ENCODE results near the gene DPP10. TPM values are rescaled to one million over a fixed set of nuclear protein-coding genes. Genes with fewer than 3 reads are reported as not detected.

The DPP10 gene
- total RNA-seq, 3 donors from 2014 or later (not counting 1 experiment from before 2014, with no cell fraction given), result not detected

DNA sequence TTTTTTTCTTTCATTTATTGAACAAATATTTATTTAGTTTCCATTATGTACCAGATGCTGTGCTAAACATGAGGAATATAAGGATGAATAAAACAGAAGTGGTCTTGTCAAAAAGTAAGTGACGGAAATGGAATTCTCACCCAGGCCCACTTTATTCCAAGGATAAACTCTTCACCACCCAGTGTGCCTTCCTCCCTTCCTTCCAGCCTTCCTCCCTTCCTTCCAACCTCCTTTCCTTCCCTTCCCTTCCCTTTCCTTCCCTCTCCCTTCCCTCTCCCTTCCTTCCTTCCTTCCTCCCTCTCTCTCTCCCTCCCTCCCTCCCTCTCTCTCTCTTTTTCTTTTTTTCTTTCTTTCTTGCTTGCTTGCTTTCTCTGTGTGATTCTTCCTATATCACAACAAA, 240.8 kb downstream of the DPP10 start:
- TF ChIP-seq, protein P1, sequence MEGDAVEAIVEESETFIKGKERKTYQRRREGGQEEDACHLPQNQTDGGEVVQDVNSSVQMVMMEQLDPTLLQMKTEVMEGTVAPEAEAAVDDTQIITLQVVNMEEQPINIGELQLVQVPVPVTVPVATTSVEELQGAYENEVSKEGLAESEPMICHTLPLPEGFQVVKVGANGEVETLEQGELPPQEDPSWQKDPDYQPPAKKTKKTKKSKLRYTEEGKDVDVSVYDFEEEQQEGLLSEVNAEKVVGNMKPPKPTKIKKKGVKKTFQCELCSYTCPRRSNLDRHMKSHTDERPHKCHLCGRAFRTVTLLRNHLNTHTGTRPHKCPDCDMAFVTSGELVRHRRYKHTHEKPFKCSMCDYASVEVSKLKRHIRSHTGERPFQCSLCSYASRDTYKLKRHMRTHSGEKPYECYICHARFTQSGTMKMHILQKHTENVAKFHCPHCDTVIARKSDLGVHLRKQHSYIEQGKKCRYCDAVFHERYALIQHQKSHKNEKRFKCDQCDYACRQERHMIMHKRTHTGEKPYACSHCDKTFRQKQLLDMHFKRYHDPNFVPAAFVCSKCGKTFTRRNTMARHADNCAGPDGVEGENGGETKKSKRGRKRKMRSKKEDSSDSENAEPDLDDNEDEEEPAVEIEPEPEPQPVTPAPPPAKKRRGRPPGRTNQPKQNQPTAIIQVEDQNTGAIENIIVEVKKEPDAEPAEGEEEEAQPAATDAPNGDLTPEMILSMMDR (IDR thresholded peaks at IDR 0.05), result no peak
- DNase-seq, result no peak
- H3K4me1 ChIP-seq (ENCODE audit: control insufficient read depth, insufficient read depth, low read length), result no peaks in the 10 kb centered on the region
- Mint-ChIP-seq H3K4me1 (no peaks in the 10 kb centered on the region), H3K9me3 (peaks cover 4 to 8% of the 10 kb centered on the region in 2 donors), H3K27me3 (ENCODE audit: low read depth in 2 of 2) (no peaks in the 10 kb centered on the region), H3K36me3 (no peaks in the 10 kb centered on the region), H3K4me3 (no peak overlapping the region), H3K27ac (no peak overlapping the region)
- WGBS (ENCODE audit: insufficient coverage), result 100% methylated on average over 1 of the region's 1 CpG
- H3K9me3 ChIP-seq (ENCODE audit: control insufficient read depth, insufficient read depth, low read length), result no peaks in the 10 kb centered on the region
- H3K4me3 ChIP-seq (ENCODE audit: low read length), result no peak overlapping the region
- no peaks in the 10 kb centered on the region for H3K36me3 ChIP-seq (ENCODE audit: control insufficient read depth, insufficient read depth, low read length)
- H3K27me3 ChIP-seq (ENCODE audit: control insufficient read depth, insufficient read depth, low read length), result no peaks in the 10 kb centered on the region
- intact Hi-C loops (cut with micrococcal nuclease), result no loop called here
- no peak overlapping the region for H3K27ac ChIP-seq (ENCODE audit: low read length)
- no peak for ATAC-seq

DNA sequence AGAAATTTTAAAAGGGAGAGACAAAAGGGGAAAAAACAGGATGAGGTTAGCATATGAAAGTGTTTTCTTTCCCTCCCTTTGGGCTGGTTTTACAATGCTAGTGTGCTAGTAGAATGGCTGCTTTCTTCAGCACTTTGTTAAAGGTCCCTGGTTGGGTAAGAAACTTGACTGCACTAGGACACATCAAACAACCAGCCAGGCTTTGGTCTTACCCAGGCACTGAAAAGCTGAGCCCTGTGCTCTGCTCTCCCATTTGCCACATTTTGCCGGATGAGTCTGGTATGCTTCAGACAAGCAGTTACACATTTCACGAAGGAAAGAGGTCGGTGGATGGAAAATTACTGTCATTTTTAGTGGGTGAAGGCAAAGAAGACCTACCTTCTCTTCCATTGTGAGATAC, 242.0 kb downstream of the DPP10 start:
- H3K27ac Mint-ChIP-seq, result no peak overlapping the region
- intact Hi-C loops (cut with micrococcal nuclease), result no loop called here
- H3K4me3 Mint-ChIP-seq, result no peak overlapping the region

DNA sequence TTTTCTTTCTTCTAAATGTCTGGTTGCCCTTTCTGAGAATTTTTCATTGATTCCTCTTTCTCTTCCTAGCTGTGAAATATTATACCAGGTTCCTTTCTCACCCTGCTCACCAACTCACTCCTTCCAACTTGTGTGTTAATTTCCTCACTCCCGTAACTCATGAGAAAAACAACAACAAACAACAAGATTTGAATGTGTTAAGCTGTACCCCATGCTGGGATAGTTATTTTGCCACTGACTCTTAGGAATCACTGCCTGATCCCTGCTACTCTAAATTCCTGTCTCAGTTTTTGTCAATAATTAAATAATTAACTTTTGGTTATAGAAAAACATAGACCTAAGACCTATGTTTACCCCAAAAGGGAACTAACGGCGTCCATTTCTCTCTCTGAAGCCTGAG, 242.7 kb downstream of the DPP10 start:
- TF ChIP-seq, protein P1 (IDR thresholded peaks at IDR 0.05), result no peak
- Histone ChIP-seq H3K36me3 (ENCODE audit: control insufficient read depth, insufficient read depth, low read length) (no peaks in the 10 kb centered on the region), H3K4me3 (ENCODE audit: low read length) (no peak overlapping the region), H3K9me3 (ENCODE audit: control insufficient read depth, insufficient read depth, low read length) (no peaks in the 10 kb centered on the region), H3K4me1 (ENCODE audit: control insufficient read depth, insufficient read depth, low read length) (no peaks in the 10 kb centered on the region), H3K27me3 (ENCODE audit: control insufficient read depth, insufficient read depth, low read length) (no peaks in the 10 kb centered on the region), H3K27ac (ENCODE audit: low read length) (no peak overlapping the region)
- H3K27me3 Mint-ChIP-seq (ENCODE audit: low read depth in 2 of 2), result no peaks in the 10 kb centered on the region
- peaks cover 6 to 8% of the 10 kb centered on the region in 2 donors for H3K9me3 Mint-ChIP-seq
- intact Hi-C loops (cut with micrococcal nuclease), result no loop called here
- H3K4me3 Mint-ChIP-seq, result no peak overlapping the region
- ATAC-seq, result no peak
- no peak overlapping the region for H3K27ac Mint-ChIP-seq
- 74% methylated on average over 3 of the region's 3 CpGs for WGBS (ENCODE audit: insufficient coverage)
- no peak for DNase-seq
- H3K36me3 Mint-ChIP-seq, result no peaks in the 10 kb centered on the region
- H3K4me1 Mint-ChIP-seq, result no peaks in the 10 kb centered on the region

More for the DNA sequence above, 242.0 kb downstream of the DPP10 start:
- H3K4me3 ChIP-seq (ENCODE audit: low read length), result no peak overlapping the region
- H3K4me1 ChIP-seq (ENCODE audit: control insufficient read depth, insufficient read depth, low read length), result no peaks in the 10 kb centered on the region
- H3K27ac ChIP-seq (ENCODE audit: low read length), result no peak overlapping the region
- no peaks in the 10 kb centered on the region for H3K4me1 Mint-ChIP-seq
- no peaks in the 10 kb centered on the region for H3K36me3 Mint-ChIP-seq
- 60% methylated on average over 3 of the region's 3 CpGs for WGBS (ENCODE audit: insufficient coverage)
- no peaks in the 10 kb centered on the region for H3K27me3 Mint-ChIP-seq (ENCODE audit: low read depth in 2 of 2)
- no peaks in the 10 kb centered on the region for H3K27me3 ChIP-seq (ENCODE audit: control insufficient read depth, insufficient read depth, low read length)
- no peaks in the 10 kb centered on the region for H3K9me3 ChIP-seq (ENCODE audit: control insufficient read depth, insufficient read depth, low read length)
- H3K9me3 Mint-ChIP-seq, result peaks cover 6 to 8% of the 10 kb centered on the region in 2 donors
- TF ChIP-seq, protein P1 (IDR thresholded peaks at IDR 0.05), result no peak
- no peaks in the 10 kb centered on the region for H3K36me3 ChIP-seq (ENCODE audit: control insufficient read depth, insufficient read depth, low read length)
- DNase-seq, result peak in 1 of 2 donors; percentile 43
- no peak for ATAC-seq

DNA sequence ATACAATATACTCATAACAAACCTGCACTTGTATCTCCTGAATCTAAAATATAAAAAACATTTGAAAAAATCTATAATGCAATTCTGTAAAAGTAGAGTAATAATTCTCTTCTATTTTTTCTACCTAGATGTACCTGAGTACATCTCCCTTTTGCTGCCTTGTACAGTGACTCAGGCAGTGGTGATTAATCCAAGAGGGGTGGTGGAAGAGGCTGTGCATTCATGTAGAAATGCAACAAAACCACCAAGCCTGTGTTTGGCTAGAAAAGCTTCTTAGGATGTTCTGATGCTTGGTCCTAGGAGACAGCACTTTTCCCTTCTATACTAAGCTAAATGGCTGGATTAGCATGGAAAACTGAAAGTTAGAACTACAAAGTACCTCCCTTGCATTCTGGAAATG, 245.8 kb downstream of the DPP10 start:
- ATAC-seq, result no peak
- Histone ChIP-seq H3K27ac (ENCODE audit: low read length) (no peak overlapping the region), H3K27me3 (ENCODE audit: control insufficient read depth, insufficient read depth, low read length) (no peaks in the 10 kb centered on the region), H3K4me1 (ENCODE audit: control insufficient read depth, insufficient read depth, low read length) (no peaks in the 10 kb centered on the region), H3K9me3 (ENCODE audit: control insufficient read depth, insufficient read depth, low read length) (no peaks in the 10 kb centered on the region), H3K36me3 (ENCODE audit: control insufficient read depth, insufficient read depth, low read length) (no peaks in the 10 kb centered on the region), H3K4me3 (ENCODE audit: low read length) (no peak overlapping the region)
- Mint-ChIP-seq H3K27me3 (ENCODE audit: low read depth in 2 of 2) (no peaks in the 10 kb centered on the region), H3K36me3 (peaks cover 11% of the 10 kb centered on the region), H3K9me3 (peaks cover 15 to 18% of the 10 kb centered on the region in 2 donors), H3K27ac (no peak overlapping the region), H3K4me3 (no peak overlapping the region), H3K4me1 (no peaks in the 10 kb centered on the region)
- TF ChIP-seq, protein P1 (IDR thresholded peaks at IDR 0.05), result no peak
- intact Hi-C loops (cut with micrococcal nuclease), result no loop called here
- DNase-seq, result no peak
